NB4 (cell line): Measurements from ENCODE around the gene TSSC4.

Experiments
- TF ChIP-seq, protein P1 (sequence below): IDR thresholded peaks from one replicate; pipeline ENCODE4 v1.5.1; 2012; ENCODE audit warnings: low read depth, low read length
- TF ChIP-seq, protein P2 (sequence below): IDR thresholded peaks from 2 replicates; pipeline ENCODE4 v1.6.1; 2011; ENCODE audit warnings: low read depth, low read length

DNA sequence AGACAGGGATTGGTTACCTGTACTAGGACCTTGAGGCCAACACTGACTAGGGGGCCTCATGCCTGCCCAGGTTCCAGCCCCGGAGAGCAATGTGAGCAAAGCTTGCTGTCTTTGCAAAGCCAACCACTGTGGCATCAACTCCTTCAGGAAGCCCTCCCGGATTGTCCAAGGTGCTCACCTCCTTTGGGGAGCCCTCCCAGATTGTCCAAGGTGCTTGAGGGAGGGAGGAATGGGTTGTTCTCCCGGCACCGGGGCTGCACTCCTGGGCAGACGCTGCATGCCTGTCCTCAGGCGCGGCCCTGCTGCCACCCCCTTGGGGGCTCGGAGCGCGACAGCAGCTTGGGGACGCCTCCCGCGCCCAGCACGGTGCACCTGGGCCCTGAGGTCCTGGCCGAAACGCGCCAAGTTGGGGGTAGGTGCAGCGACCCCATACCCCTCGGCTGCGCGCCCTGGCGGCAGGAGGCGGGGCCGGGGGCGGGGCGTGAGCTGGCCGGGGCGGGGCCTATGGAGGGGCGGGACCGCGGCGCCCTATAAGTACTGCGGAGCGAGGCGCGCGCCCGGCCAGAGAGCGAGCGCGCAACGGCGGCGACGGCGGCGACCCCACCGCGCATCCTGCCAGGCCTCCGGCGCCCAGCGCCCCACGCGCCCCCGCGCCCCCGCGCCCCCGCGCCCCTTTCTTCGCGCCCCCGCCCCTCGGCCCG lies 23.6 kb upstream of the TSSC4 start, which contains the start of gene CD81:
- TF ChIP-seq, protein P1, sequence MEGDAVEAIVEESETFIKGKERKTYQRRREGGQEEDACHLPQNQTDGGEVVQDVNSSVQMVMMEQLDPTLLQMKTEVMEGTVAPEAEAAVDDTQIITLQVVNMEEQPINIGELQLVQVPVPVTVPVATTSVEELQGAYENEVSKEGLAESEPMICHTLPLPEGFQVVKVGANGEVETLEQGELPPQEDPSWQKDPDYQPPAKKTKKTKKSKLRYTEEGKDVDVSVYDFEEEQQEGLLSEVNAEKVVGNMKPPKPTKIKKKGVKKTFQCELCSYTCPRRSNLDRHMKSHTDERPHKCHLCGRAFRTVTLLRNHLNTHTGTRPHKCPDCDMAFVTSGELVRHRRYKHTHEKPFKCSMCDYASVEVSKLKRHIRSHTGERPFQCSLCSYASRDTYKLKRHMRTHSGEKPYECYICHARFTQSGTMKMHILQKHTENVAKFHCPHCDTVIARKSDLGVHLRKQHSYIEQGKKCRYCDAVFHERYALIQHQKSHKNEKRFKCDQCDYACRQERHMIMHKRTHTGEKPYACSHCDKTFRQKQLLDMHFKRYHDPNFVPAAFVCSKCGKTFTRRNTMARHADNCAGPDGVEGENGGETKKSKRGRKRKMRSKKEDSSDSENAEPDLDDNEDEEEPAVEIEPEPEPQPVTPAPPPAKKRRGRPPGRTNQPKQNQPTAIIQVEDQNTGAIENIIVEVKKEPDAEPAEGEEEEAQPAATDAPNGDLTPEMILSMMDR, result no peak
- TF ChIP-seq, protein P2, sequence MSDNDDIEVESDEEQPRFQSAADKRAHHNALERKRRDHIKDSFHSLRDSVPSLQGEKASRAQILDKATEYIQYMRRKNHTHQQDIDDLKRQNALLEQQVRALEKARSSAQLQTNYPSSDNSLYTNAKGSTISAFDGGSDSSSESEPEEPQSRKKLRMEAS, result no peak
